ENCODE measurements around the gene EPHX1.

DNA sequence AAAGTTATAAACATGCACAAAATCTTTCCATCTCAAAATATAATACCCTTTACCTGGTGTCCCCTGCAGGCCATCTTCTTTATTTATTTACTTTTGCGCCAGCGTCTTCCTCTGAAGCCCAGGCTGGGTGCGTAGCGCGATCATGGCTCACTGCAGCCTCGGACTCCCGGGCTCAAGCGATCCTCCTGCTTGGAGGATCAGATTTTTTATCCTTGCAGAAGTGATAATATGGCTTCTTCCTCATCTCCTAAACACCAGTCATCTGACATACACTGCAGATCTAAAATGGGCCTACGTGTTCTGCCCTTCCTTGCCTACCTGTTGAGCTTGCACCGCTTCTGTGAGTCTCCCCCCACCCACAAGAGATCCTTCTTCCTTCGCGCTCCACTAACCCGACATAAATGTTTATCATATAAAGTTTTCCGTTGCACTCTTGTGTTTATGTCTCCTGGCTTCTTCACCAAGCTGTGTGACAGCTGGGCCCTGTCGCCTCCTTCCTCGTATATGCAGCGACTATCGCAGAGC, 32.8 kb upstream of the EPHX1 start:
- TF ChIP-seq, protein P1, sequence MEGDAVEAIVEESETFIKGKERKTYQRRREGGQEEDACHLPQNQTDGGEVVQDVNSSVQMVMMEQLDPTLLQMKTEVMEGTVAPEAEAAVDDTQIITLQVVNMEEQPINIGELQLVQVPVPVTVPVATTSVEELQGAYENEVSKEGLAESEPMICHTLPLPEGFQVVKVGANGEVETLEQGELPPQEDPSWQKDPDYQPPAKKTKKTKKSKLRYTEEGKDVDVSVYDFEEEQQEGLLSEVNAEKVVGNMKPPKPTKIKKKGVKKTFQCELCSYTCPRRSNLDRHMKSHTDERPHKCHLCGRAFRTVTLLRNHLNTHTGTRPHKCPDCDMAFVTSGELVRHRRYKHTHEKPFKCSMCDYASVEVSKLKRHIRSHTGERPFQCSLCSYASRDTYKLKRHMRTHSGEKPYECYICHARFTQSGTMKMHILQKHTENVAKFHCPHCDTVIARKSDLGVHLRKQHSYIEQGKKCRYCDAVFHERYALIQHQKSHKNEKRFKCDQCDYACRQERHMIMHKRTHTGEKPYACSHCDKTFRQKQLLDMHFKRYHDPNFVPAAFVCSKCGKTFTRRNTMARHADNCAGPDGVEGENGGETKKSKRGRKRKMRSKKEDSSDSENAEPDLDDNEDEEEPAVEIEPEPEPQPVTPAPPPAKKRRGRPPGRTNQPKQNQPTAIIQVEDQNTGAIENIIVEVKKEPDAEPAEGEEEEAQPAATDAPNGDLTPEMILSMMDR (IDR thresholded peaks at IDR 0.05), result no peak
- no peak for TF ChIP-seq POLR2A (IDR thresholded peaks at IDR 0.05; ENCODE audit: low read depth)
- TF ChIP-seq EP300 (IDR thresholded peaks at IDR 0.05), result no peak
- TF ChIP-seq POLR2AphosphoS5 (IDR thresholded peaks at IDR 0.05), result no peak
